Mesendoderm (in vitro differentiated cells): ENCODE measurements around the gene EPHA10.

ENCODE experiments used
- DNase-seq: peaks from one replicate; pipeline ENCODE4 v3.0.0; 2013
- H2AK5ac ChIP-seq: 2 replicates; pipeline ENCODE4 v1.6.1; 2013; ENCODE audit warnings: low read length, inconsistent platforms
- H2BK120ac ChIP-seq: 2 replicates; pipeline ENCODE4 v1.6.1; 2013; ENCODE audit warnings: low read depth, mild to moderate bottlenecking, low read length, moderate library complexity, mixed read lengths
- H2BK15ac ChIP-seq: replicated peaks from 2 replicates; pipeline ENCODE4 v1.6.1; 2013; ENCODE audit warnings: low read depth, mild to moderate bottlenecking, moderate library complexity
- H2BK5ac ChIP-seq: 2 replicates; pipeline ENCODE4 v1.6.1; 2013; ENCODE audit warnings: low read length, inconsistent platforms
- H3K18ac ChIP-seq: 2 replicates; pipeline ENCODE4 v1.6.1; 2013; ENCODE audit warnings: mild to moderate bottlenecking, low read length, mixed read lengths
- H3K23ac ChIP-seq: one replicate; pipeline ENCODE4 v1.6.1; 2013; ENCODE audit warnings: low read length
- H3K27ac ChIP-seq: 2 replicates; pipeline ENCODE4 v1.5.1; 2013; ENCODE audit warnings: low read depth, mild to moderate bottlenecking, inconsistent platforms, low read length, moderate library complexity
- H3K27me3 ChIP-seq: 2 replicates; pipeline ENCODE4 v1.6.1; 2013; ENCODE audit warnings: low read length, control low read depth, mild to moderate bottlenecking, inconsistent platforms; ENCODE audit not compliant: insufficient read depth, poor library complexity
- H3K36me3 ChIP-seq: 2 replicates; pipeline ENCODE4 v1.6.1; 2013; ENCODE audit warnings: low read length, inconsistent platforms; ENCODE audit not compliant: control insufficient read depth, insufficient read depth
- H3K4ac ChIP-seq: one replicate; pipeline ENCODE4 v1.6.1; 2013; ENCODE audit warnings: low read depth, mild to moderate bottlenecking, low read length, moderate library complexity
- H3K4me1 ChIP-seq: 2 replicates; pipeline ENCODE4 v1.6.1; 2013; ENCODE audit warnings: low read depth, low read length, inconsistent platforms; ENCODE audit not compliant: control insufficient read depth
- H3K4me2 ChIP-seq: 2 replicates; pipeline ENCODE4 v1.6.1; 2013; ENCODE audit warnings: low read length
- H3K4me3 ChIP-seq: 2 replicates; pipeline ENCODE4 v1.5.1; 2013; ENCODE audit warnings: mild to moderate bottlenecking, low read length
- H3K56ac ChIP-seq: one replicate; pipeline ENCODE4 v1.6.1; 2013; ENCODE audit warnings: low read length
- H3K79me1 ChIP-seq: 2 replicates; pipeline ENCODE4 v1.6.1; 2013; ENCODE audit warnings: low read length, inconsistent platforms
- H3K79me2 ChIP-seq: 2 replicates; pipeline ENCODE4 v1.6.1; 2013; ENCODE audit warnings: mild to moderate bottlenecking, low read length; ENCODE audit not compliant: control insufficient read depth, insufficient read depth
- H3K9ac ChIP-seq: 2 replicates; pipeline ENCODE4 v1.6.1; 2013; ENCODE audit warnings: low read length, inconsistent platforms
- H4K5ac ChIP-seq: one replicate; pipeline ENCODE4 v1.6.1; 2013; ENCODE audit warnings: low read length
- H4K8ac ChIP-seq: one replicate; pipeline ENCODE4 v1.6.1; 2013; ENCODE audit warnings: low read depth, mild to moderate bottlenecking, control low read depth, low read length, moderate library complexity
- WGBS: extraction: QIAGEN DNeasy Blood & Tissue Kit; methylation state at CpG from one replicate; pipeline ENCODE4 v1.1.7; 2013; ENCODE audit warnings: low lambda C conversion rate, missing lambda C conversion rate; ENCODE audit not compliant: insufficient coverage; ENCODE audit errors: extremely low coverage; 5-methylcytosine and 5-hydroxymethylcytosine counted together

Gene EPHA10

DNA sequence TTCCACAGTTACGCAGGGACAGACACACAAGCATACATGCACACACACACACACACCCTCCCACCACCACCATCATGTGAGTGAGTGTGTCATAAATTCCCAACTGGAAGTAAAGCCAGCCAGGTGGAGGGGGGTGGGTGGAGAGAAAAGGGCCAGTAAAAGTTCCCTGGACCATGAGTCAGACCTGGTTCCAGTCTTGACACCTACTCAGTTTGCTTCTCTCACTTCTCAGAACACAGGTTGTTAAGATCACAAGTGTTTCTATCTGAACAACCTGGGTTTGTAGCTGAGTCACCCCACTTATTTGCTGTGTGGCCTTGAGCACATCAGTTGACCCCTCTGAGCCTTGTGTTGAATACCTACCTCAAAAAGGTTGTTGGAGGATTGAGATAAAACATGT lies 9.6 kb downstream of the EPHA10 start:
- no peak overlapping the region for H3K56ac ChIP-seq
- no CpG with 5 or more reads among the region's 1 CpG for WGBS
- H3K23ac ChIP-seq: no peak overlapping the region
- DNase-seq: no peak
- no peak overlapping the region for H2BK15ac ChIP-seq
- no peak overlapping the region for H3K9ac ChIP-seq
- H3K4me2 ChIP-seq: no peak overlapping the region
- no peak overlapping the region for H4K5ac ChIP-seq
- no peaks in the 10 kb centered on the region for H3K4me1 ChIP-seq
- H3K79me1 ChIP-seq: no peaks in the 10 kb centered on the region
- no peak overlapping the region for H2BK5ac ChIP-seq
- H2AK5ac ChIP-seq: no peak overlapping the region
- H3K36me3 ChIP-seq: no peaks in the 10 kb centered on the region
- H3K4me3 ChIP-seq: no peak overlapping the region
- H3K27me3 ChIP-seq: peaks cover 35% of the 10 kb centered on the region
- H3K18ac ChIP-seq: no peak overlapping the region
- no peak overlapping the region for H2BK120ac ChIP-seq
- no peak overlapping the region for H4K8ac ChIP-seq
- no peak overlapping the region for H3K27ac ChIP-seq
- no peak overlapping the region for H3K4ac ChIP-seq
- no peaks in the 10 kb centered on the region for H3K79me2 ChIP-seq

DNA sequence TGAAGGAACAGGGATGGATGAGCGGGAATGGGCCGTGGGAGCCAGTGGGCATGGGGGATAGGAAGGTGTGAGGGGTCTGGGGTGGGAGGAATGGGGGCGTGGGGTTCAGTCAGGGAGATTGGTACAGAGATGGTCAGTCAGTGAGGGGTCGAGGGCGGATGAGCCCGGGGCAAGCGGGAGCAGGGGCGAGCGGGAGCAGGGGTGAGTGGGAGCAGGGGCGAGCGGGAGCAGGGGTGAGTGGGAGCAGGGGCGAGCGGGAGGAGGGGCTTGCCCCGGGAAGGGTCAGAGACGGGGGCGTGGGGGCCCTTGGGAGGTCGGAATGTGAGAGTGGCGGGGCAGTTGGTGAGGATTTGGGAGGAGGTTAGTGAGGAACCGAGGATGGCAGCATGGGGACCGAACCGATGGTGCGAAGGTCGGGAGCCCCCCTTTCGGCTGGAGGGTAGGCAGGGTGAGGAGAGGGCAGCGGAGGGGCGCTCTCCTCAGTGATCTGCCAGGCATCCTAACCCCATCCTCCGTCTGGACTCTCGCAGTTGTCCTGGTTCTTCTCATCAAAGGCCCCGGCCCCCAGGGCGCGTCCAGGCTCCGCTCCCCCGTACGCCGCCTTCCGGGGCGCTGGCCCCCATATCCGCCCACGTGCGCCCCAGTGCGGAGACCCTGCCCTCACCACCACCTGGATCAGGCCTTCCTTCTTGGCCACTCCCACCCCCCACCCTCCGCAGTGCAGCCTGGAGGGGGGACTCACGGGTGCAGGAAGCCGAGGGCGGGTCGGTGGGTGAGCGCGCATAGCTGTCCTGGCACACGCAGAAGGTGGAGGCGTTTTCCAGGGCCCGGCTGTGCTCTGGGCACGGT lies 11.2 kb downstream of the EPHA10 start:
- peaks cover 36% of the 10 kb centered on the region for H3K27me3 ChIP-seq
- H3K18ac ChIP-seq: no peak overlapping the region
- no peaks in the 10 kb centered on the region for H3K79me2 ChIP-seq
- H3K4me2 ChIP-seq: no peak overlapping the region
- H2BK15ac ChIP-seq: no peak overlapping the region
- no peak overlapping the region for H4K8ac ChIP-seq
- DNase-seq: no peak
- H3K36me3 ChIP-seq: no peaks in the 10 kb centered on the region
- H3K4me1 ChIP-seq: no peaks in the 10 kb centered on the region
- H2BK120ac ChIP-seq: no peak overlapping the region
- no peak overlapping the region for H3K4ac ChIP-seq
- no peak overlapping the region for H3K27ac ChIP-seq
- H3K4me3 ChIP-seq: no peak overlapping the region
- H3K56ac ChIP-seq: no peak overlapping the region
- no peak overlapping the region for H3K23ac ChIP-seq
- no peak overlapping the region for H2BK5ac ChIP-seq
- H3K79me1 ChIP-seq: no peaks in the 10 kb centered on the region
- no peak overlapping the region for H3K9ac ChIP-seq
- H2AK5ac ChIP-seq: no peak overlapping the region
- H4K5ac ChIP-seq: no peak overlapping the region
- no CpG with 5 or more reads among the region's 52 CpGs for WGBS

GRCh38 chr1:37752583-37753471 lies 12.1 kb downstream of the EPHA10 start:
- Histone ChIP-seq H3K4ac (no peak overlapping the region), H3K23ac (peak overlapping the region; percentile 89)
- no CpG with 5 or more reads among the region's 105 CpGs for WGBS

GRCh38 chr1:37752213-37752582 lies 12.7 kb downstream of the EPHA10 start:
- Histone ChIP-seq H3K4ac (no peak overlapping the region), H3K23ac (peak overlapping the region; percentile 89), H2BK15ac (no peak overlapping the region), H3K18ac (no peak overlapping the region), H3K4me1 (no peaks in the 10 kb centered on the region), H2BK5ac (no peak overlapping the region), H3K4me3 (no peak overlapping the region), H2BK120ac (no peak overlapping the region), H3K36me3 (no peaks in the 10 kb centered on the region), H3K56ac (no peak overlapping the region), H4K5ac (no peak overlapping the region), H3K4me2 (no peak overlapping the region), H2AK5ac (no peak overlapping the region), H3K79me2 (no peaks in the 10 kb centered on the region), H3K27ac (no peak overlapping the region), H3K9ac (no peak overlapping the region), H3K79me1 (no peaks in the 10 kb centered on the region), H4K8ac (no peak overlapping the region), H3K27me3 (peaks cover 34% of the 10 kb centered on the region)
- WGBS: no CpG with 5 or more reads among the region's 11 CpGs
- no peak for DNase-seq

More at GRCh38 chr1:37752583-37753471, 12.1 kb downstream of the EPHA10 start:
- Histone ChIP-seq H3K9ac (no peak overlapping the region), H3K79me1 (no peaks in the 10 kb centered on the region), H2AK5ac (no peak overlapping the region), H3K27me3 (peaks cover 36% of the 10 kb centered on the region), H3K27ac (no peak overlapping the region), H2BK15ac (no peak overlapping the region), H3K36me3 (no peaks in the 10 kb centered on the region), H4K8ac (no peak overlapping the region), H3K79me2 (no peaks in the 10 kb centered on the region), H3K4me1 (no peaks in the 10 kb centered on the region), H3K4me2 (peak overlapping the region; percentile 38), H2BK120ac (no peak overlapping the region), H3K56ac (peak overlapping the region; percentile 34), H3K4me3 (no peak overlapping the region), H4K5ac (no peak overlapping the region), H3K18ac (no peak overlapping the region), H2BK5ac (no peak overlapping the region)
- peak; percentile 36 for DNase-seq

DNA sequence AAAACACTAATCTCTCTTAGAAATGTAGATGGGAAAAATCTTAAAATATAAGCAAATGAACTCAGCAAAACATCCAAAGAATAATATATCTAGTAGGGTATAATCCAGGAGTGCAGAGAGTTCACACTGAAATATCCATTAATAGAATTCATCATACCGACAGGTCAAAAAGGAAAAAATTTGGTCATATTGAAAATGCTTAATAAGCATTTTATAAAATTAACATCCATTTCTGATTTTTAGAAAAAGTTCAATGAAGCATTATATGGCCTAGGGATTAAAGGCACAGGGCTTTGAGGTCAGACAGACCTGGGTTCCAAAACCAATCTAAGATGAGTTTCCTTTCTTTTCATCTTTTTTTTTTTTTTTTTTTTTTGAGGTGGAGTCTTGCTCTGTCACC lies 16.4 kb downstream of the EPHA10 start:
- Histone ChIP-seq H2AK5ac (no peak overlapping the region), H3K27me3 (peaks cover 16% of the 10 kb centered on the region), H2BK15ac (no peak overlapping the region), H3K79me2 (no peaks in the 10 kb centered on the region), H3K4me2 (no peak overlapping the region), H2BK120ac (no peak overlapping the region), H4K8ac (no peak overlapping the region), H3K27ac (no peak overlapping the region), H3K9ac (no peak overlapping the region), H3K4me3 (no peak overlapping the region), H3K79me1 (no peaks in the 10 kb centered on the region), H3K56ac (no peak overlapping the region), H3K18ac (no peak overlapping the region), H2BK5ac (no peak overlapping the region), H3K4me1 (no peaks in the 10 kb centered on the region), H3K4ac (no peak overlapping the region), H3K23ac (no peak overlapping the region), H3K36me3 (no peaks in the 10 kb centered on the region), H4K5ac (no peak overlapping the region)
- DNase-seq: no peak
- no CpG with 5 or more reads among the region's 1 CpG for WGBS
